GM12878 (cell line): Measurements from ENCODE around the gene EFNA2. TPM values are rescaled to one million over a fixed set of nuclear protein-coding genes. Genes with fewer than 3 reads are reported as not detected.

Experiments
- ATAC-seq: fragments of 200-7000 bp; cut with Tn5 transposase; 3 replicates; pipeline ENCODE4 v1.9.1; 2020; ENCODE audit warnings: mild to moderate bottlenecking, moderate library complexity
- BruUV-seq: library from RNA; stranded (reverse); fragments of 400-500 nt; replicated peaks from 2 replicates; lab custom pipeline; 2021; lab: Mats Ljungman, UMichigan
- CTCF ChIA-PET: fragments of 300-600 bp; sonication (Branson Sonifier 250); formaldehyde crosslinking; extraction: SDS; loops from one replicate; lab custom pipeline; 2021; ENCODE audit warnings: inconsistent platforms; lab: Yijun Ruan, JAX
- POLR2A ChIA-PET: fragments of 350-600 bp; formaldehyde crosslinking; extraction: SDS; loops from one replicate; lab custom pipeline; 2021; ENCODE audit warnings: inconsistent platforms; lab: Charles Lee
- RAD21 ChIA-PET: fragments of 300-600 bp; sonication (Branson Sonifier 250); formaldehyde crosslinking; loops from one replicate; lab custom pipeline; 2023; ENCODE audit warnings: antibody characterized with exemption; ENCODE audit not compliant: unreplicated experiment; lab: Charles Lee
- SMC1A ChIA-PET: fragments of 300-600 bp; sonication (Branson Sonifier 250); formaldehyde crosslinking; loops from one replicate; lab custom pipeline; 2023; ENCODE audit not compliant: unreplicated experiment, uncharacterized antibody; lab: Charles Lee
- DNase-seq: peaks from one replicate; pipeline ENCODE4 v3.0.0-alpha.2; 2011; ENCODE audit warnings: low read depth, low spot score
- FAIRE-seq: peaks from 3 replicates; lab custom pipeline; 2011; peaks lifted over from hg19 to GRCh38; lab: Jason Lieb, UNC
- H2AFZ ChIP-seq: 2 replicates; pipeline ENCODE4 v1.6.0; 2011; ENCODE audit warnings: low read depth, low read length, control low read depth; ENCODE audit not compliant: control insufficient read depth
- H3K27ac ChIP-seq: 2 replicates; pipeline ENCODE4 v1.5.1; 2011; ENCODE audit warnings: control low read depth; ENCODE audit not compliant: control insufficient read depth, insufficient read depth
- H3K27me3 ChIP-seq, 2 experiments: replicated peaks in 1 of 2; 2 replicates each; pipeline versions ENCODE4 v1.6.0 to v1.6.1; 2011; ENCODE audit warnings: low read length in 1 of 2; ENCODE audit not compliant: control insufficient read depth in 2 of 2, insufficient read depth in 2 of 2
- H3K36me3 ChIP-seq, 2 experiments: 2 replicates each; pipeline ENCODE4 v1.5.1; 2011; ENCODE audit warnings: low read length in 1 of 2; ENCODE audit not compliant: control insufficient read depth in 2 of 2, insufficient read depth in 2 of 2
- H3K4me1 ChIP-seq: 2 replicates; pipeline ENCODE4 v1.6.1; 2011; ENCODE audit warnings: mild to moderate bottlenecking, low read length, moderate library complexity, mixed read lengths; ENCODE audit not compliant: control insufficient read depth, insufficient read depth
- H3K4me2 ChIP-seq: 2 replicates; pipeline ENCODE4 v1.6.0; 2011; ENCODE audit warnings: control low read depth; ENCODE audit not compliant: control insufficient read depth, insufficient read depth
- H3K4me3 ChIP-seq: fragments of 200-600 bp; sonication (generic); 2 replicates; pipeline ENCODE4 v1.5.1; 2016
- H3K79me2 ChIP-seq: 2 replicates; pipeline ENCODE4 v1.6.0; 2011; ENCODE audit warnings: low read length; ENCODE audit not compliant: control insufficient read depth, insufficient read depth
- H3K9ac ChIP-seq: 2 replicates; pipeline ENCODE4 v1.8.0; 2011; ENCODE audit warnings: low read length, control low read depth, mixed read lengths; ENCODE audit not compliant: control insufficient read depth, insufficient read depth
- H3K9me3 ChIP-seq: replicated peaks from 3 replicates; pipeline ENCODE4 v1.5.1; 2011; ENCODE audit warnings: mild to moderate bottlenecking, low read length; ENCODE audit not compliant: control insufficient read depth, insufficient read depth
- H4K20me1 ChIP-seq: 2 replicates; pipeline ENCODE4 v1.6.0; 2011; ENCODE audit not compliant: control insufficient read depth, insufficient read depth
- CBX5 ChIP-seq: sonication (generic); IDR thresholded peaks from 2 replicates; pipeline ENCODE4 v1.6.1; 2016; ENCODE audit warnings: low read depth, moderate library complexity, mild to moderate bottlenecking, inconsistent platforms
- MLLT1 ChIP-seq: fragments of 450-650 bp; IDR thresholded peaks from 2 replicates; pipeline ENCODE4 v1.6.1; 2016; ENCODE audit warnings: mild to moderate bottlenecking
- PML ChIP-seq: IDR thresholded peaks from 2 replicates; pipeline ENCODE4 v1.6.1; 2012; ENCODE audit warnings: low read length, inconsistent platforms
- POLR2AphosphoS2 ChIP-seq: IDR thresholded peaks from 2 replicates; pipeline ENCODE4 v1.6.1; 2011; ENCODE audit warnings: low read depth, mild to moderate bottlenecking, low read length, improper control_type of control experiment, moderate library complexity
- RUNX3 ChIP-seq: IDR thresholded peaks from 2 replicates; pipeline ENCODE4 v1.6.1; 2012; ENCODE audit warnings: low read length, inconsistent platforms
- WGBS: methylation state at CpG from one replicate; pipeline ENCODE4 v1.1.6; 2016; ENCODE audit warnings: low lambda C conversion rate; ENCODE audit not compliant: insufficient replicate concordance, insufficient coverage; ENCODE audit errors: missing lambda C conversion rate; 5-methylcytosine and 5-hydroxymethylcytosine counted together
- in situ Hi-C: fragments of 300-500 bp; cut with MboI; formaldehyde crosslinking; loops from 9 replicates; pipeline ENCODE4 v1.14.3; 2018; ENCODE audit warnings: mixed read lengths
- intact Hi-C: fragments of 100-400 bp; cut with micrococcal nuclease; formaldehyde crosslinking; loops from one replicate; pipeline ENCODE4 v1.14.2; 2022; ENCODE audit not compliant: unreplicated experiment
- polyA plus RNA-seq, 11 experiments: library from polyadenylated mRNA; depleted of rRNA in 4 of 11; unstranded in 6 of 11; stranded (reverse) in 5 of 11; fragments of >200 nt; fragmentation: Nextera tagmentation in 4 of 11; fragmentation: Illumina TruSeq in 1 of 11; extraction: Ambion mirVana in 4 of 11; extraction: Trizol in 1 of 11; gene quantifications; 1 replicate in 1 of 11; 2 replicates in 10 of 11; pipeline versions ENCODE4 v1.2.1 to v1.2.3, GENCODE V29; 2011 to 2016; ENCODE audit warnings: inconsistent platforms in 2 of 11, missing spikeins in 2 of 11, low read depth in 1 of 11
- total RNA-seq, 4 experiments: library from RNA; depleted of rRNA in 3 of 4; stranded (reverse); fragments of >200 nt in 3 of 4; fragmentation: Illumina TruSeq in 1 of 4; extraction: Trizol in 1 of 4; gene quantifications; 2 replicates each; pipeline versions ENCODE4 v1.2.1 to v1.2.3, GENCODE V29; 2013 to 2021

Gene EFNA2
- total and polyA plus RNA-seq, 10 of the 15 experiments (the other 5 are each of a cell fraction or from before 2014, with no cell fraction given), result not detected

DNA sequence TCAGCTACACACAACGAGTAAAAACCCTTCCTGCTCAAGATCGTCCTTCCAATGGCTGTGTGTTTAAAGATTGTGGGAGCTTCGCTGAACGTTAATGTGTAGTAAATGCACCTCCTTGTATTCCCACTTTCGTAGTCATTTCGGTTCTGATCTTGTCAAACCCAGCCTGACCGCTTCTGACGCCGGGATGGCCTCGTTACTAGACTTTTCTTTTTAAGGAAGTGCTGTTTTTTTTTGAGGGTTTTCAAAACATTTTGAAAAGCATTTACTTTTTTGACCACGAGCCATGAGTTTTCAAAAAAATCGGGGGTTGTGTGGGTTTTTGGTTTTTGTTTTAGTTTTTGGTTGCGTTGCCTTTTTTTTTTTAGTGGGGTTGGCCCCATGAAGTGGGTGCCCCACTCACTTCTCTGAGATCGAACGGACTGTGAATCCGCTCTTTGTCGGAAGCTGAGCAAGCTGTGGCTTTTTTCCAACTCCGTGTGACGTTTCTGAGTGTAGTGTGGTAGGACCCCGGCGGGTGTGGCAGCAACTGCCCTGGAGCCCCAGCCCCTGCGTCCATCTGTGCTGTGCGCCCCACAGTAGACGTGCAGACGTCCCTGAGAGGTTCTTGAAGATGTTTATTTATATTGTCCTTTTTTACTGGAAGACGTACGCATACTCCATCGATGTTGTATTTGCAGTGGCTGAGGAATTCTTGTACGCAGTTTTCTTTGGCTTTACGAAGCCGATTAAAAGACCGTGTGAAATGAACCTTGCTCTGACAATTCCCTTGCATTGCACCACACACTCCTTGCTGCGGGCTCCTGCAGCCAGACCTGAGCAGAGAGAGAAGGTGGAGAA, 13.0 kb upstream of the EFNA2 start:
- no peak for DNase-seq
- H3K9me3 ChIP-seq, result no peaks in the 10 kb centered on the region
- BruUV-seq, result no TSS peak
- 83% methylated on average over 33 of the region's 33 CpGs for WGBS
- CTCF ChIA-PET, result interaction anchor here (1.0 to 4.0 kb wide), 2 partner anchors 28 to 55 kb away, joined by 6 to 32 read pairs; no protein-coding TSS in a partner anchor
- peaks cover 70% of the 10 kb centered on the region for H3K79me2 ChIP-seq
- H3K4me1 ChIP-seq, result peaks cover 33% of the 10 kb centered on the region
- in situ Hi-C loops (no loop called here), intact Hi-C loops (no loop called here)
- SMC1A ChIA-PET, result no interaction called here
- no peak for ATAC-seq
- H2AFZ ChIP-seq, result no peak overlapping the region
- no peak overlapping the region for H3K27ac ChIP-seq
- no peak for FAIRE-seq
- TF ChIP-seq PML, result peak; percentile 26; the same call in 1 of the 2 replicates
- TF ChIP-seq RUNX3, result no peak
- peak; percentile 56; the same call in 1 of the 2 replicates for TF ChIP-seq MLLT1
- peak; percentile 35; the same call in 1 of the 2 replicates for TF ChIP-seq POLR2AphosphoS2
- no peak for TF ChIP-seq CBX5
- H3K4me3 ChIP-seq, result no peak overlapping the region
- H3K36me3 ChIP-seq, result peaks cover 34 to 38% of the 10 kb centered on the region in 2 experiments
- POLR2A ChIA-PET, result interaction anchor here (1.0 to 1.7 kb wide), 4 partner anchors 14 to 29 kb away, joined by 3 to 8 read pairs (median 4); no protein-coding TSS in a partner anchor
- no peaks in the 10 kb centered on the region; the same call in 1 of the 2 replicates for H4K20me1 ChIP-seq
- H3K9ac ChIP-seq, result no peak overlapping the region
- RAD21 ChIA-PET, result interaction anchor here (1.2 to 3.9 kb wide), 2 partner anchors 28 kb away, joined by 3 to 29 read pairs; no protein-coding TSS in a partner anchor
- H3K27me3 ChIP-seq, result no peaks in the 10 kb centered on the region
- peak overlapping the region; percentile 17 for H3K4me2 ChIP-seq
